ENCODE results near the gene LPCAT1.

Gene LPCAT1

GRCh38 chr5:1467341-1468246, 56.2 kb downstream of the LPCAT1 start:
- no peak for DNase-seq (ENCODE audit: low read depth)
- no peak for TF ChIP-seq CTCF (conservative IDR thresholded peaks at IDR 0.05; ENCODE audit: control insufficient read depth, insufficient read depth, low read depth, low read length)
- H3K4me3 ChIP-seq (ENCODE audit: control insufficient read depth, low read depth, low read length) = no peak overlapping the region

- TF ChIP-seq CTCF (conservative IDR thresholded peaks at IDR 0.05; ENCODE audit: control insufficient read depth, insufficient read depth, low read depth, low read length) = no peak
- H3K4me3 ChIP-seq (ENCODE audit: control insufficient read depth, low read depth, low read length) = no peak overlapping the region
- no peak for DNase-seq (ENCODE audit: low read depth)
Observed at GRCh38 chr5:1466631-1467265, 57.0 kb downstream of the LPCAT1 start.

GRCh38 chr5:1465966-1466471, 57.7 kb downstream of the LPCAT1 start:
- H3K4me3 ChIP-seq (ENCODE audit: control insufficient read depth, low read depth, low read length) = no peak overlapping the region
- DNase-seq (ENCODE audit: low read depth) = no peak
- TF ChIP-seq CTCF (conservative IDR thresholded peaks at IDR 0.05; ENCODE audit: control insufficient read depth, insufficient read depth, low read depth, low read length) = no peak

GRCh38 chr5:1465117-1465516, 58.6 kb downstream of the LPCAT1 start:
- DNase-seq (ENCODE audit: low read depth) = no peak
- no peak overlapping the region for H3K4me3 ChIP-seq (ENCODE audit: control insufficient read depth, low read depth, low read length)
- no peak for TF ChIP-seq CTCF (conservative IDR thresholded peaks at IDR 0.05; ENCODE audit: control insufficient read depth, insufficient read depth, low read depth, low read length)

- no peak for TF ChIP-seq CTCF (conservative IDR thresholded peaks at IDR 0.05; ENCODE audit: control insufficient read depth, insufficient read depth, low read depth, low read length)
- no peak overlapping the region for H3K4me3 ChIP-seq (ENCODE audit: control insufficient read depth, low read depth, low read length)
- DNase-seq (ENCODE audit: low read depth) = no peak
Observed at GRCh38 chr5:1464511-1464910, 59.2 kb downstream of the LPCAT1 start.

- no peak for TF ChIP-seq CTCF (conservative IDR thresholded peaks at IDR 0.05; ENCODE audit: control insufficient read depth, insufficient read depth, low read depth, low read length)
- DNase-seq (ENCODE audit: low read depth) = no peak
- H3K4me3 ChIP-seq (ENCODE audit: control insufficient read depth, low read depth, low read length) = no peak overlapping the region
Observed at GRCh38 chr5:1464096-1464446, 59.7 kb downstream of the LPCAT1 start.

Measured in fibroblast of mammary gland (primary cell).